Measurements from ENCODE around the gene PAPOLA. TPM values are rescaled to one million over a fixed set of nuclear protein-coding genes. Genes with fewer than 3 reads are reported as not detected.
A peak's percentile ranks its signal among the peaks of the same experiment; 100 is the strongest.

The PAPOLA gene
- total and polyA plus RNA-seq, 9 of the 15 experiments (the other 6 are each of a cell fraction or from before 2014, with no cell fraction given): 51.1 to 199 (median 95.8) TPM

DNA sequence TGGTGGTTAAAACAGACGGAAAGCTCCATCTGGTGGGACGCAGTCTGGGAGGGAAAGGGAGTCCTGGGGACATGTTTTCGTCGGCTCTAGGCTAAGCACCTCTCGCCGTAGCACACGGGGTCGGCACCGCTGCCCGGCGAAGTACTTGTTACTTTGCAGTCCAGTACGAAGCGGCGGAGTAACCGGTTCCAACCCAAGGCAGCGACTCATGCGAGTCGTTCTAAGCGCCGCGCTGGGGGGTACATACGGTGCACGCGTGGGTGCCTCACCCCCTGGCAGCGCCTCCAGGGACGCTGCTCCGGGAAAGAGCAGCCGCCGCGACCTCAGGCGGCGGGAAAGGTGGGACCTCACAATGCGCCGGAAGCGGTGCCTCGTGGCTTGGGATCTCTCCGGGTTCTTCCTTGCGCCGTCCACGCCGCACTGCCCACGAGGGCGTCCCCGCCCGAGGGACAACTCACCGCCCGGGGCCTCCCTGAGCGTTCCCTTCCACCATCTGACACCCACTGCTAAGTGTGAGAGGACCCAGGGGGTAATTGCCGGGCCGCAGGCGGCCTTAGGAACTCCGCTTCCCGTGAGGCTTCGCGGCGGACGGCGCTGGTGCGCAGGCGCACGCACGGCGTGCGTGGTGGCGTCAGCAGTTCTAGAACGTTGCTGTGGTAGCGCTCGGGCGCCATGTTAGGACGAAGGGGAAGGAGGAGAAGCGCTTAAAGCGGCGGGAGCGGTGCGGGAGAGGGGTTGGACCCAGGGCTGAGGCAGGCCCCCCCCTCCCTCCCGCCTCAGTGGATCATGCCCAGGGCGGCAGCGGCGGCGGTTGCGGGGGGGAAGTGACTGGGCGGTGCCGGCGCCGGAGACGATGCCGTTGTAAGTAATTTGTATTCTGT, at the start of gene PAPOLA (continued):
- TF ChIP-seq CC2D1A (IDR thresholded peaks at IDR 0.05): no peak
- TF ChIP-seq FOXJ2 (tag; IDR thresholded peaks at IDR 0.05): no peak
- TF ChIP-seq, protein P1, sequence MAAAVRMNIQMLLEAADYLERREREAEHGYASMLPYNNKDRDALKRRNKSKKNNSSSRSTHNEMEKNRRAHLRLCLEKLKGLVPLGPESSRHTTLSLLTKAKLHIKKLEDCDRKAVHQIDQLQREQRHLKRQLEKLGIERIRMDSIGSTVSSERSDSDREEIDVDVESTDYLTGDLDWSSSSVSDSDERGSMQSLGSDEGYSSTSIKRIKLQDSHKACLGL (CRISPR knock-in tag; IDR thresholded peaks at IDR 0.05; ENCODE audit: borderline replicate concordance, poor library complexity, severe bottlenecking): no peak
- TF ChIP-seq XRCC3 (IDR thresholded peaks at IDR 0.05): no peak
- no peak for TF ChIP-seq SNAPC5 (CRISPR knock-in tag; IDR thresholded peaks at IDR 0.05)
- no peak for TF ChIP-seq ZNF431 (CRISPR knock-in tag; IDR thresholded peaks at IDR 0.05)
- peak; percentile 92 to 93 for TF ChIP-seq E2F6 (IDR thresholded peaks at IDR 0.05; ENCODE audit: borderline replicate concordance in 1 of 2, extremely low read depth in 1 of 2, insufficient read depth in 1 of 2, insufficient read length in 1 of 2, low read depth in 1 of 2, low read length in 1 of 2, poor library complexity in 1 of 2, severe bottlenecking in 1 of 2)
- peak; percentile 45; the same call in 1 of the 2 replicates for TF ChIP-seq ZBTB40 (IDR thresholded peaks at IDR 0.05)
- no peak for TF ChIP-seq ZBTB40 (CRISPR knock-in tag; IDR thresholded peaks at IDR 0.05)
- TF ChIP-seq HSF4 (CRISPR knock-in tag; IDR thresholded peaks at IDR 0.05; ENCODE audit: borderline replicate concordance): no peak
- TF ChIP-seq SIN3B (IDR thresholded peaks at IDR 0.05; ENCODE audit: low read depth): peak; percentile 52; the same call in 1 of the 2 replicates
- TF ChIP-seq SMARCE1 (IDR thresholded peaks at IDR 0.05): no peak
- TF ChIP-seq ZNF354B (CRISPR knock-in tag; IDR thresholded peaks at IDR 0.05): no peak

Measured in K562 (cell line).